GM21526 (cell line): Measurements from ENCODE around the gene MUC2.

Experiments used
- ATAC-seq: cut with Tn5 transposase; IDR thresholded peaks from one replicate; pipeline ENCODE4 v1.9.1; 2021; ENCODE audit warnings: moderate library complexity; ENCODE audit not compliant: unreplicated experiment, low FRiP score

MUC2 gene

GRCh38 chr11:1074244-1075221 lies at the start of gene MUC2:
TSS of gene MUC2 (plus strand) at chr11:1074874.
- ATAC-seq = no peak

- no peak for ATAC-seq
These were observed 49.1 kb upstream of the MUC2 start for GRCh38 chr11:1025410-1026162.

GRCh38 chr11:1026163-1026450 lies 48.6 kb upstream of the MUC2 start:
- ATAC-seq = no peak

GRCh38 chr11:1026641-1027482 lies 47.8 kb upstream of the MUC2 start:
- ATAC-seq = no peak

GRCh38 chr11:1027483-1028290 lies 47.0 kb upstream of the MUC2 start:
- no peak for ATAC-seq

- no peak for ATAC-seq
These were observed 46.5 kb upstream of the MUC2 start for GRCh38 chr11:1028291-1028540.

GRCh38 chr11:1028616-1029015 lies 46.1 kb upstream of the MUC2 start:
- no peak for ATAC-seq

- ATAC-seq = no peak
These were observed 45.6 kb upstream of the MUC2 start for GRCh38 chr11:1029051-1029450.

- no peak for ATAC-seq
These were observed 45.0 kb upstream of the MUC2 start for GRCh38 chr11:1029654-1030053.

GRCh38 chr11:1030086-1030485 lies 44.6 kb upstream of the MUC2 start:
- ATAC-seq = no peak

- no peak for ATAC-seq
These were observed 44.1 kb upstream of the MUC2 start for GRCh38 chr11:1030556-1030955.

GRCh38 chr11:1031121-1031899 lies 43.4 kb upstream of the MUC2 start:
- ATAC-seq = no peak

- no peak for ATAC-seq
These were observed 42.3 kb upstream of the MUC2 start for GRCh38 chr11:1032310-1032891.

- no peak for ATAC-seq
These were observed 41.5 kb upstream of the MUC2 start for GRCh38 chr11:1033016-1033798.

- ATAC-seq = no peak
These were observed 40.7 kb upstream of the MUC2 start for GRCh38 chr11:1034001-1034400.

- ATAC-seq = no peak
These were observed 40.0 kb upstream of the MUC2 start for GRCh38 chr11:1034456-1035295.

- no peak for ATAC-seq
These were observed 38.9 kb upstream of the MUC2 start for GRCh38 chr11:1035577-1036283.
